SK-N-DZ (cell line): ENCODE measurements around the gene PCSK7. TPM values are rescaled to one million over a fixed set of nuclear protein-coding genes. Genes with fewer than 3 reads are reported as not detected.
"Not testable (repeated sequence)": the region's sequence is repeated elsewhere in the genome, so short reads cannot be mapped to it uniquely, and the experiment has no call there.

ENCODE experiments used
- DNase-seq: peaks from one replicate; pipeline ENCODE4 v3.0.0-alpha.2; 2015; ENCODE audit warnings: low spot score
- polyA plus RNA-seq, 2 experiments: library from polyadenylated mRNA; depleted of rRNA; stranded (reverse); fragments of >200 nt; gene quantifications; 2 replicates each; pipeline ENCODE4 v1.2.3, GENCODE V29; 2014

Gene PCSK7, protein sequence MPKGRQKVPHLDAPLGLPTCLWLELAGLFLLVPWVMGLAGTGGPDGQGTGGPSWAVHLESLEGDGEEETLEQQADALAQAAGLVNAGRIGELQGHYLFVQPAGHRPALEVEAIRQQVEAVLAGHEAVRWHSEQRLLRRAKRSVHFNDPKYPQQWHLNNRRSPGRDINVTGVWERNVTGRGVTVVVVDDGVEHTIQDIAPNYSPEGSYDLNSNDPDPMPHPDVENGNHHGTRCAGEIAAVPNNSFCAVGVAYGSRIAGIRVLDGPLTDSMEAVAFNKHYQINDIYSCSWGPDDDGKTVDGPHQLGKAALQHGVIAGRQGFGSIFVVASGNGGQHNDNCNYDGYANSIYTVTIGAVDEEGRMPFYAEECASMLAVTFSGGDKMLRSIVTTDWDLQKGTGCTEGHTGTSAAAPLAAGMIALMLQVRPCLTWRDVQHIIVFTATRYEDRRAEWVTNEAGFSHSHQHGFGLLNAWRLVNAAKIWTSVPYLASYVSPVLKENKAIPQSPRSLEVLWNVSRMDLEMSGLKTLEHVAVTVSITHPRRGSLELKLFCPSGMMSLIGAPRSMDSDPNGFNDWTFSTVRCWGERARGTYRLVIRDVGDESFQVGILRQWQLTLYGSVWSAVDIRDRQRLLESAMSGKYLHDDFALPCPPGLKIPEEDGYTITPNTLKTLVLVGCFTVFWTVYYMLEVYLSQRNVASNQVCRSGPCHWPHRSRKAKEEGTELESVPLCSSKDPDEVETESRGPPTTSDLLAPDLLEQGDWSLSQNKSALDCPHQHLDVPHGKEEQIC
- polyA plus RNA-seq (2014; cell fraction: cytosol; rRNA removed) = 13.0 and 13.2 TPM in 2 replicates
- 33.9 and 37.1 TPM in 2 replicates for polyA plus RNA-seq (2014; cell fraction: nucleus; rRNA removed)

DNA sequence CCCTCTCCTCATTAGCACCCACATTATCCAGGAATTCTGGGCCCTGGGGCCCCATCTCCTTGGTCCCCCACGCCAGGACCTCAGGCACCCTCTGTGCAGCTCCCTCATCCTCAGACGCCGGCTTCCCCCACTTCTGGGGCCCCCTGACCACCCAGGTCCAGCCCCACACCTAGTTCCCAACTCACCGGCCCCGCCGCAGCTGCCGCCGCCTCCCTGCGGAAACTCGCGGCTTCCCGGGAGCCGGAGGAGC lies at the start of gene PCSK7:
PCSK7 (minus strand) TSS at position 232 of the 250 bp plus-strand sequence. CDS start 2,229 bp downstream, outside the sequence.
- DNase-seq = no peak

DNA sequence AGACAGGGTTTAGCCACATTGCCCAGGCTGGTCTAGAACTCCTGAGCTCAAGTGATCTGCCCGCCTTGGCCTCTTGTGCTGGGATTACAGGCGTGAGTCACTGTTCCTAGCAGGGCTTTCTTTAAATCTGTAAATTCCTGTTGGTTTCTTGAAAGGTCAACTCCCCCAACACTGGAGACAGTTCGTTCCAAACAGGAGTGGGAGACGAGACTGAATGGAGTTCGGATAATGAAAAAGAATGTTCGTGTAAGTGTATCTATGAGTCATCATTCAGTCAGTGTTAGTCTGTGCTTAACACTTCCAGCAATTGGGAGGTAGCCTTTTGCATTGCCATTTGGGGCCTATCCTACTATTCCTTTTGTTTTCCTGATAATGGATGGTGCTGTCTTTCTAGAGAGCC lies 49.3 kb upstream of the PCSK7 start:
- no peak for DNase-seq

DNA sequence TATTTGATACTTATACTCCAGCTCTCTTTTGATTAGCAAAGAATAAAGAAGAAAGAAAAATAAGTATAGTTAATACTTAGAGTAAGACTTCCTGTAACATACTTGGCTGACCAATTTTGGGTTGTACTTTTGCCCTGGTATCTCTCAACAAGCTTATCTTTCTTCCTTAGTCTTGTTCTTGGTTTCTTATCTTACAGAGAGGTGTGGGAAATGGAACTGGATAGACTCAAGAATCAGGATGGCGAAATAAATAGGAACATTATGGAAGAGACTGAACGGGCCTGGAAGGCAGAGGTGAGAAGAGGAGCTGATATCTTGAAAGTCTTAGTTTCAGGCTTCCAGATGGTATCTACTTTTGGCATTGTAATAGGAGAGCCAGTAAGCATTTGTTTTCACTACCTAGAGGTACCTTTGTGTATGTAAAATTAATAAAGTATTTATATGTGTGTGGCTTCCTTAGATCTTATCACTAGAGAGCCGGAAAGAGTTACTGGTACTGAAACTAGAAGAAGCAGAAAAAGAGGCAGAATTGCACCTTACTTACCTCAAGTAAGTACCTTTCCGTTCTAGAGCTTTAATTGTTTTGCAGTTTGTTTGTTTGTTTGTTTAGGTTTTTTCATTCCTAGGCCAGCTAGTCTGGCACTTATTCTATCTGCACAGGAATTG lies 48.0 kb upstream of the PCSK7 start:
- DNase-seq = no peak

DNA sequence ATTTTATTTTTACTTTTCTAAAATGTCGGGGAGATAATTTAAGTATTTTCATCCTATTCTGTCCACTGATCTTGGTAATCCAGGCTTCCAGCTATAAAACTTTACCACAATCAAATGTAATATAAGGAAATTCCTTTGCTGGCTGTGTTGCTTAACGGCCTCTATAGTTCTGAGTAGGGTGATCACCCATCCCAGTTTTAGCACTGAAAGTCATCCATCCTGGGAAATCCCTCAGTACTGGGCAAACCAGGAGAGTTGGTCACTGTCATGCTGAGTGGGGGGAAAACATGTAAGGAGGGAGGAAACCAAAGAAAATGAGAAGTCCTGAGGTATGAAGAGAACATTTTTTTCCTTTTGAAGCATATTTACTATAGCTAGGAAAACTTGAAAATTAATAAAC lies 46.5 kb upstream of the PCSK7 start:
- no peak for DNase-seq

DNA sequence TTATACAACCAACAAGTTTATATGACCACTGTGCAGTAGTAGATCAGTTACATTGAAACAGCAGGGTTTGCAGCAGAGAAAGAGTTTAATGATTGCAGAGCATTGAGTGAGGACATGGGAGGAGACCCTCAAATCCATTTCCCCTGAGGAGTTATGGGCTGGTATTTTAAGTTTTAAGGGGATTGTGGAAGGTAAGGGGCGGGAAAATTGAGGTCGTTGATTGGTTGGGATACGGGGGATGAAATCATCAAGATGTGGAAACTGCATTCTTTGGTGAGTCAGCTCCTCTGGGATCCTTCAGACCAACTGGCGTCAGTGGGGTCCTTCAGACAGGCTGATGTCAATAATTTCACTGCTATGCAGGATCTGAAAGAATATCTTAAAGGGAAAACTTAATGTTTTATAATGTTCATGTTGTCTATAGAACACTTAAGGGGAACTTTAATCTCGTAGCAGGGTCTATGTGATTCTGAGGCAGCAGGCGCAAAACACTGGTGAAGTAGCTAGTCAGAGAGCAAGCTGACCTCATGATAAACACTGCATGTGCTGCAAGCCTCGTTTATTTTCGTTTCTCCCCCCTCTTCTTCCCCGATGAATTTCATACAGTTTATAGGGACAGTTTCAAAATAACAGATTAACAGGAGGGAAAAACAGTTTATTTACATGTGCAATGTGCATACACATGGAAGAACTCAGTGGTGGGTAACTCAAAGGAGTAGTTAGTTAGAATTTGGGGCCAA lies 41.8 kb upstream of the PCSK7 start:
- no peak for DNase-seq

DNA sequence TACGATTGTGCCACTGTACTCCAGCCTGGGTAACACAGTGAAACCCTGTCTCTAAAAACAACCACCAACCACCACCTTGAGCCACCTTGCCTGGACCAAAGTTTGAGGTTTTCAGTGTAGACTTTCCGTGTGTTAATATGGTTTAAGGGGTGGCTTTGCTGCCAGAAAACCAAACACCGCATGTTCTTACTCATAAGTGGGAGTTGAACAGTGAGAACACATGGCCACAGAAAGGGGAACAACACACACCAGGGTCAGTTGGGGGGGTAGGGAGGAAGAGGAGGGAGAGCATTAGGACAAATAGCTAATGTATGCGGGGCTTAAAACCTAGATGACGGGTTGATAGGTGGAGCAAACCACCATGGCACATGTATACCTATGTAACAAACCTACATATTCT lies 40.3 kb upstream of the PCSK7 start:
- not testable (repeated sequence) for DNase-seq

DNA sequence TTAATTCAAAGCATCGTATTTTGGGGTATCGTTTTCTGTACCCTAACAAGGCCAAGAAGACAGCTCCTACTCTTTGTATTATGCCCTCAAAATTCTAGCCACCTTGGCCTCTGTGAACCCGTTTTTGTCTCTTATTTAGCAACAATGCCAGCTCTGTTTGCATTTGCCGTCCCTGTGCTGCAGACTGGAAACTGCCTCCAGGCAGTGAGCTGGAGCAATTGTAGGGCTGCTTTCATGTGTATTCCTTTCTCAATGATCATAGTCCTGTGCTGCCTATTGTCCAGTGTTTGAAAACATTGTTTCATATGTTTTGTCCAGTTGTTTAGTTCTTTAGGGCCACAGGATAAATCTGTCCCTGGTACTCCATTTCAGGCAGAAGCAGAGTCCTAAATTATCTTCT lies 39.3 kb upstream of the PCSK7 start:
- DNase-seq = no peak

DNA sequence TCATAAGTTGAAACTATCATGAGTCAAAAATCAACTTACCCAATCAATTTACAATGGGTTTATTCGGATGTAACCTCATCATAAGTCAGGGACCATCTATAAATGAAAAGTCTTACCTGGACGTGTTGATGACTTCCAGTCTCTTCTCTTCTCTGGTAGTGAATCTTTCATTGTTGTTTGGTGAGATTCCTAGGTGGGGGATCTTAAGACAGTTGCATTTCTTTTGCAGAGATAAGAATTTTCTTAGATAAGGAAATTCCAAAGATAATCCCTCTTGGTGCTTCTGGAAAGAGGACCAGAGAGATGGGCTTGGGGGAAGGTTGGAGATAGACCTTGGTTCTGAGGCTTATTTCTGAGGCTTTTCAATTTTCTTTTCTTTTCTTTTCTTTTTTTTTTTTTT lies 38.0 kb upstream of the PCSK7 start:
- DNase-seq = no peak

DNA sequence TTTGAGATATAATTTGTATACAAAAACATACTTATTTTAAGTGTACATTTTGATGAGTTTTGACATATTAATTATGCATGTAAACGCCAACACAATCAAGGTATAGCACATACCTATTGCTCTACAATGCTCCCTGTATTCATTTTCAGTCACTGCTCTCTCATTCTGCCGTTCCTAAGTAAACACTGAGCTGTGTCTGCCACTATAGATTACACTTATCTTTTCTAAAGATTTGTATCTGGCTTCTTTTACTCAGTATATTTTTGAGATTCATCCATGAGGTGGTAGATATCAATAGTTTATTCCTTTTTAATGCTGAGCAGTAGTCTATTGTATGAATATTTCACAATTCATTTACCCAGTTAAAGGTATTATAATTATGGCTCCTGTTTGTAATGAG lies 33.9 kb upstream of the PCSK7 start:
- no peak for DNase-seq

DNA sequence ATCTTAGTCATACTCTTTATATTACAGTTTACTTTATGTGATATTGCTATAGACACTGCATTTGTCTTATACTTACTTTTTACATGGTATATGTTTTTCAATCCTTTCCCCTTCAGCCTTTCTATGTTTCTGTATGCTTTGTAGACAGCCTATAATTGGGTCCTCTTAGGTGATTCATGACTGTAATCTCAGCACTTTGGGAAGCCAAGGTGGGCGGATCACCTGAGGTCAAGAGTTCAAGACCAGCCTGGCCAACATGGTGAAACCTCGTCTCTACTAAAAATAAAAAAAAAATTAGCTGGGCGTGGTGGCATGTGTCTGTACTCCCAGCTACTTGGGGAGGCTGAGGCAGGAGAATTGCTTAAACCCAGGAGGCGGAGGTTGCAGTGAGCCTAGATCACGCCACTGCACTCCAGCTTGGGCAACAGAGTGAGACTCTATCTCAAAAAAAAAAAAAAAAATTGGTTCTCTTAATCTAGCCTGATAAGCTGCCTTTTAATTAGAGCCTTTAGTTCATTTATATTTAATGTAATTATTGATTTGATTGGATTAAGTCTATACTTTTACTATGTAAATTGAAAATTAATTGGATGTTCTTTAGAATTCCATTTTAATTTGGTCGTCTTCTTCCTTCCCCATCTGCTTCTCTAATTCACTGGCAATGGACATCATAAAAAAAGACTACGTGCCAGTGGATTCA lies 32.9 kb upstream of the PCSK7 start:
- not testable (repeated sequence) for DNase-seq

DNA sequence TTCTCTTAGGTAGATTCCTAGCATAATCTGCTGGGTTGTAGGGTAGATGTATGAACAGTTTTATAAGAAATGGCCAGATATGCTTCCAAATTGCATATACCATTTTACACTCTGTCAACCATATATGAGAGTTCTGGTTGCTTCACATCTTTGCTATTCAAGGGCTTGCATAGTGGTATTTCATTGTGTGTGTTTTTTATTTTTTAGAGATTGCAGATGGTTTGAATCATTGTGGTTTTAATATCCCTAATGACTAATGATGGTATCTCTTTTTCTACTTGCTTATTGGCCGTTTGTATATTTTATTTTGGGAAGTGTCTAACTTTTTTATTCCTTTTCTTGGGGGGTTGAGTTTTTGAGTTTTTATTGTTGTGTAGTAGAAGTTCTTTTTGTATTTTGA lies 27.5 kb upstream of the PCSK7 start:
- DNase-seq = no peak

DNA sequence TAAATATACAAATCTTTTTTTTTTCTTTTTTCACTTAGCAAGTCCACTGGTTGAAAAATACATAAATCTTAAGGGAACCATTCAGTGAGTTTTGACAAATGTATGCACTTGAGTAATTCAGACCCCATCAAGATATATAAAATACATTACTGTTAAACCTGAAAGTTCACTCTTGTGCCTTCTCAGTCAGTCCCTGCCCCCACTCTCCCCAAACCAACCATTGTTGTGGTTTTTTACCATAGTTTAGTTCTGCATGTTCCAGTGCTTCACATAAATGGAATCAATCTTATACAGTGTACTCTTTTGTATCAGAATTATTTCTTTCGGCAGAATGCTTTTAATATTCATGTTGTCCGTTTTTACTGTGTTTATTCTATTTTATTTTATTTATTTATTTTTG lies 26.7 kb upstream of the PCSK7 start:
- no peak for DNase-seq

DNA sequence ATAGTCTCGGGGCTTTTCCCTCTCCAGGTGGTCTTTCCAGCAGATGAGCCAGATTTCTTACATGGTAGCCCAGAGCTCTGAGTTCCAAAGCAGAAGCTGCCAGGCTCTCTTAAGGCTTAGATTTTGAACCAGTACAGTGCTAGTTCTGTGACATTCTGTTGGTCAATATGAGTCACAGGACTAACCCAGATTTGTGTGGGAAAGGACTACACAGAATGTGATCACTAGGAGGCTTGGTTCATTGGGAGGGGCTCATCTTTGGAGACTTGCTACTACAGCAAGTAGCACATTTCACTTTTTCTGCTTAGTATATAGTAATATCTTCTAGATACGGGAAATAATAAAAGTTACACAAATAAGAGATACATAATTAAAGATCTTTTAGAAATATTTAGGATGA lies 24.7 kb upstream of the PCSK7 start:
- DNase-seq = no peak

DNA sequence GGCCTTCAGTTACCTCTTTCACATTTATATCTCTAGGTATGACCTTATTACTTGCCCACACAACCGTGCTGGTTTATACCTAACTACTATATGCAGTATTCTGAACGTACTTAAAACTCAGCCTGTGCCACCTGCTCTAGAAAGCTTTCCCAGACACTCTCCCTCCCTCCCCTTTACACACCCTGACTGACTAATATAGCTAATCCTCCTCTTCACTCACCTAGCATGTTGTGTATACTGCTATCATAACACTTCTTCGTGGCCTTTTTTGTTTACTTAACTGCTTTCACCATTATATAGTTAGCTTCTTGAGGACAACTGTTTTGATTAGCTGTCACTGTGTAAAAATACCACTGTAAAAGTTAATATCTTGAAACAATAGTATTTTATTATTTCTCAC lies 24.1 kb upstream of the PCSK7 start:
- no peak for DNase-seq

DNA sequence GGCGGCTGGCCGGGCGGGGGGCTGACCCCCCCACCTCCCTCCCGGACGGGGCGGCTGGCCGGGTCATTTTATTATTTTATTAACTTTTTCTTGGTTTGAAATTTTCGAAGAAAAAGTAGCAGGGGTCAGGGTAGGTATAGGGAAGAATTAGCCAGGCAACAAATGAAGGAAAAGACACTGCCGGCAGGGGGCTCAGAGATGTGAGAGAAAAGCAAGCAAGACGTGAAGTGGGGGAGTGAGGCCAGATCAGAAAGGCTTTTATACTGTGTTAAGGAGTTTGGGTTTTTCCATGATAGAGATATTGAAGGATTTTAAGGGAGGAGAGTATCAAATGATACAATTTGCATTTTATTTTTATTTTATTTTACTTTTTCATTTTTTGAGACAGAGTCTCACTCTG lies 19.6 kb upstream of the PCSK7 start:
- no peak for DNase-seq

DNA sequence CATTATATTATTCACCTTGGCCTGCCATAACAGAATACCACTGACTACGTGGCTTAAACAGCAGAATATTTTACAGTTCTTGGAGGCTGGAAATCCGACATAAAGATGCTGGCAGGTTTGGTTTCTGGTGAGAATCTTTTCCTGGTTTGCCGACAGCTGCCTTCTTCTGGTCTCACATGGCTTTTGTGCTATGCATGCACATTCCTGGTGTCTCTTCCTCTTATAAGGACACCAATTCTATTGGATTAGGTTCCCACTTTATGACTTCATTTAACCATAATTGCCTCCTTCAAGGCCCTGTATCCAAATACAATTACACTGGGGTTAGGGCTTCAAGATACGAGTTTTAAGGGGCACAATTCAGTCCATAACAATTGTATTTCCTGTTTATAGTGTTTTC lies 17.7 kb upstream of the PCSK7 start:
- DNase-seq = no peak

DNA sequence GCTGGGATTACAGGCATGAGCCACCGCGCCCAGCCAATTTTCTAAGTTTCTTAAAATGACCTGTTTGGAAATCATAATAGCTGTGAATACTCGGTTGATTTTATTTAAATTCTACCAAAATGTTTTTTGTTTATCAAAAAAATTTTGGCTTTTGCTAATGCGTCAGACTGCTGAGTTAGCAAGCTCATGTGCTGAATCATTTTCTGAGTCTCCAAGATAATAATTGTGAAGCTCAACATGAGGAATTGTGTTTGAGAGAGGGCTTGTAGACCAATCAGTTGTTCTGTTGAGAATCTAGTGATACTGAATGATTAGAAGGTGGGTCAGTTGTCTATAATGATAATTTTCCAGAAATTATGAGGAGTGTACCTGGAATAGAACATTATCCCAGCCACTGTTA lies 16.5 kb upstream of the PCSK7 start:
- DNase-seq = no peak

DNA sequence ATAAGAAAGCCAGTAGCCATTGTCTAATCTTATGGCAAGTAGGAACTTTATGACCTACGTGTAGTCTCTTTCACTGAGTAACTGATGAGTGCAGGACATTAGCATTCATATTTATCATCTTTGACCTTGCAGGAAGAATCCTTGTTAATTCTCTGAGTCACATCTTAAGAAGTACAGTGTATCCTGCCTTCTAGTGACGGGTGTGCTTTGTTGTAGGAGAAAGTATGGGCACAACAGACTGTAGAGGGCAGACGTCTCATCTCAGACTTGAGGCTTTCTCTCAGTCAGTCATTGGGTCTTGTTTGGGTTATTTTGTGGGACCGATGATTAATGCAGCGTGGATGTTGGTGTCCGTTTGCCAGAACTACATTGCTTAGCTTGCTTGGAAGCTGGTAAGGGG lies 7.4 kb upstream of the PCSK7 start:
- no peak for DNase-seq

DNA sequence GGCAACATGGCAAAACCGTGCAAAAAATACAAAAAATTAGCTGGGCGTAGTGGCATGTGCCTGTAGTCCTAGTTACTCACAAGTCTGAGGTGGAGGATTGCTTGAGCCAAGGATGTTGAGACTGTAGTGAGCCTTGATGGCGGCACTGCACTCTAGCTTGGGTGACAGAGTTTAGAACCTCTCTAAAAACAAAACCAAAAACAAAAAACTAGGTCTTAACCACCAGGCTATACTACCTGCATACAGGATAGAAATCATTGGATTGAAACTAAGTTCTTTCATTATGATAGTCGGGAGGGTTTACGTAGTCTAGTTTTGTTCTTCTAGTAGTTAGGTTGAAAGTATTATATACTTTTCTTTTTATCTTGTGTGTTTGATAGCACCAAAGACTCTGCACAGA lies 6.3 kb upstream of the PCSK7 start:
- no peak for DNase-seq

DNA sequence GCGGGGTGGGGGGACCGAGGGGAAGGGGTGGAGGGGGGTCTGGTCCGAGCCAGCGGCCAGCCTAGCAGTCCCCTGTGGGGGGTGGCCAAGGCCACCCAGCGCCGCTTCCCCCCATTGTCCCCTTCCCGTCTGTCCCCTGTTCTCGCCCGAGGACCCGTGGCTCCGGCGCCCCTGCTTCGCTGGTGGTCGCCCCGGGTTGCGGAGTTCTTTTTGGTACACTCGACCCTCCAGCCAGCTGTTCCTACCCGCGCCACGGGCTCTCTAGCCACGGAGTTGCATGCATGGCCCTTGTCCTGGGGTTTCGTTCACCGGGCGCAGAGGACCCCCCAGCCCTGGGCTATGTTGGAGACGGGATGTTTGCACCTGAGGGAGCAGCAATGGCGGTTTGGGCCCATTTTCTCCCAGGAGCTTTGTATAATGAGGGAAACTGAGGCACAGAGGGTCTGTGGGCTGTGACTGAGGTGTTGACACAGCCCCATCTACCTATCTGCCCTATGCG lies 1.1 kb upstream of the PCSK7 start:
- no peak for DNase-seq
